Measurements from ENCODE around the gene KCNJ6. TPM values are rescaled to one million over a fixed set of nuclear protein-coding genes. Genes with fewer than 3 reads are reported as not detected.
"Not testable (repeated sequence)": the region's sequence is repeated elsewhere in the genome, so short reads cannot be mapped to it uniquely, and the experiment has no call there.

KCNJ6 gene
- polyA plus RNA-seq, 6 donors from 2014 or later: not detected

DNA sequence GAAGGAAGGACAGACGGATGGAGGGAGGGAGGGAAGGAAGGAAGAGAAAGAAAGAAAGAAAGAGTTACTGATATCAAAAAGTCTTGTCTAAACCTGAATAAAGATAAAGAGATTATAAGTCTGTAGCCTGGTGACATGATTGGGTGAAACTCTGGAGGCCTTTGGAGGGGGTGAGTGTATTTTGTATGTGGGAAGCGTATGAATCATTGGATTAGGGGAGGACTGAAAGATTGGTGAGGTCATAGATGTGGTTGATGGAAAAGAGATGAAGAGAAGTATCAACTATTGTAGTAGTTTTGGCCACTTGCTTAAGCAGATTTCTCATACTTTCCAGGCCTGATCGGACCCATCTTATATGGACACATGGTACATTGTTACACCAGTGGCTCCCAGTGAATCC lies 11.5 kb upstream of the KCNJ6 start:
- no peak for ATAC-seq (ENCODE audit: low read depth in 2 of 2)

DNA sequence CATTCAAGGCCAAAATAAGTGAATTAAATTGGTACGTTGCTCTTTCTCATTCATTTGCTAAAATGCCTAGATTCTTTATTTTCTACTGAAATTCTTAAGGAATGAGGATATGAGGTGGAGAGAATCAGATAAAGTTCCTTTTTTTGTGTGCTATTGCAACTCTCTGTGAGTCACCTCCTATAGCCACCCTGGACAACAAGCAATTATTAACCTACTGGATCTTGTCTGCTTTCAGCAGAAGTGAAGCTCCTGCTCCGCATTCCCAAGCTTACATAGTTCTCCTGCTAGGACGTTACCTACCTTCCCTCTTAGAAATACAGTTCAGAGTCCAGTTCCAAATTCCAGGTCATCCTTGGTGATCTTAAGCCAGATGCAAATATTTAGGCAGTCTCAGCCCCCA lies 4.8 kb upstream of the KCNJ6 start:
- Mint-ChIP-seq H3K27me3 (peaks cover 42 to 47% (median 46%) of the 10 kb centered on the region in 3 donors), H3K9me3 (peaks cover 0 to 5% (median 2%) of the 10 kb centered on the region in 7 donors), H3K4me3 (no peak overlapping the region), H3K4me1 (peaks cover 0 to 4% (median 0%) of the 10 kb centered on the region in 3 donors), H3K27ac (no peak overlapping the region), H3K36me3 (no peaks in the 10 kb centered on the region)
- no peak for DNase-seq
- no peak for ATAC-seq (ENCODE audit: low read depth in 2 of 2)

More for the DNA sequence above, 11.5 kb upstream of the KCNJ6 start:
- no peaks in the 10 kb centered on the region for H3K4me1 Mint-ChIP-seq
- H3K4me3 Mint-ChIP-seq: no peak overlapping the region
- no peaks in the 10 kb centered on the region for H3K36me3 Mint-ChIP-seq
- DNase-seq: no peak
- peaks cover 3 to 22% (median 7%) of the 10 kb centered on the region in 7 donors for H3K9me3 Mint-ChIP-seq
- peaks cover 18 to 25% (median 22%) of the 10 kb centered on the region in 3 donors for H3K27me3 Mint-ChIP-seq
- H3K27ac Mint-ChIP-seq: no peak overlapping the region

DNA sequence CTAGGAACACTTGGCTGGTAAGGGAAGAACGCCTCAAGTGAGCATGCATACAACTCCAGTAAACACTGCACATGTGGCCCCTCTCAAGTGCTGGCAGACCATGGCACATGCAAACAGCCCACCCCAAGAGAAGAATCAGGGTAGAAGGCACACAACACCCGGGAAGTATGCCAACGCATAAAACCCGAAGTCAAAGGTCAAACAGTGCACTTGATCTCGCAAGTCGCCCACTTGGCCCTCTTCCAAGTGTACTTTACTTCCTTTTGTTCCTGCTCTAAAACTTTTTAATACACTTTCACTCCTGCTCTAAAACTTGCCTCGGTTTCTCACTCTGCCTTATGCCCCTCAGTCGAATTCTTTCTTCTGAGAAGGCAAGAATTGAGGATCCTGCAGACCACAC lies 4.0 kb upstream of the KCNJ6 start:
- H3K4me1 Mint-ChIP-seq: peaks cover 6 to 10% (median 6%) of the 10 kb centered on the region in 3 donors

DNA sequence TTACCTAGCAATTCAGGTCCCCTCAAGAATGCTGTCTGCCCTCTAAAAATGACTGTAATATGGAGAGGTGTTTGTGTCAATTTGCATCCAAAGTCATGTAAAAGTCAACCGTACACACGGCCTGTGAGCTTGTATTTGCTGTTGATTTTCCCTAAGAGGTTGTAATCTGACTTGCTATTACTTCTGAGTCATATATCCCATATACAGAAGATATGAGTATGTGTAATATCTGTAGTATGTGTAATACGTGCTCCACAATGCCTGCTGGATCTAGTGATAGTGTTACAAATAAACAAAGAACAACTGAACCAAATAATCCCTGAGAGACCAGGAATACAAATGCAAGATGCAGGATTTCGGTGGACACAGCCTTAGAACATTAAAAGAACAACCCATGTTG lies 1.4 kb upstream of the KCNJ6 start:
- H3K27me3 Mint-ChIP-seq: peaks cover 45 to 68% (median 67%) of the 10 kb centered on the region in 3 donors
- peaks cover 0 to 12% (median 0%) of the 10 kb centered on the region in 7 donors for H3K9me3 Mint-ChIP-seq
- peaks cover 0 to 12% of the 10 kb centered on the region in 2 donors for H3K36me3 Mint-ChIP-seq
- ATAC-seq (ENCODE audit: low read depth in 2 of 2) (no peak), DNase-seq (no peak)
- no peak overlapping the region for H3K27ac Mint-ChIP-seq
- H3K4me1 Mint-ChIP-seq: peaks cover 7 to 10% (median 7%) of the 10 kb centered on the region in 3 donors
- no peak overlapping the region for H3K4me3 Mint-ChIP-seq

More for the DNA sequence above, 4.0 kb upstream of the KCNJ6 start:
- H3K36me3 Mint-ChIP-seq; ATAC-seq (ENCODE audit: low read depth in 2 of 2); H3K27ac Mint-ChIP-seq; DNase-seq; H3K9me3 Mint-ChIP-seq; H3K4me3 Mint-ChIP-seq: not testable (repeated sequence)
- H3K27me3 Mint-ChIP-seq: peaks cover 48 to 55% (median 54%) of the 10 kb centered on the region in 3 donors

DNA sequence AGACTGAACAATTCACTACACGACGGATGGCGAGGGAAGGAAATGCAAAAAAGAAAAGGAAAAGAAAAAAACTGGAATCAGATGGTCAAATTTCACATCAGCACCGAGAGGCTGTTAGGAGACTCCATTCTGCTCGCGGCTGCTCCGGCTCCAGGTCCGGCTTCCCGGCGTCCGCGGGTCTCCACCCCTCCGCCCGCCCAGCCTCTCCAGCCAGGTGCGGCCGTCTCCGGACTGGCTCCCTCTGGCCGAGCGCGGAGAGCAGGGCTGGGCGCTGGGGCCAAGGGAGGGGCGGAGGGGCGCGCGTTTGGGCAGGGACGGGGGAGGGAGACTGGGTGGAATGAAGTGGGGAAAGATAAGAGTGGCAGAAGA lies 332 bp downstream of the KCNJ6 start:
- peaks cover 52 to 66% (median 63%) of the 10 kb centered on the region in 3 donors for H3K27me3 Mint-ChIP-seq
- DNase-seq (no peak), ATAC-seq (ENCODE audit: low read depth in 2 of 2) (no peak)
- peaks cover 7 to 10% (median 7%) of the 10 kb centered on the region in 3 donors for H3K4me1 Mint-ChIP-seq
- peaks cover 0 to 12% (median 0%) of the 10 kb centered on the region in 7 donors for H3K9me3 Mint-ChIP-seq
- H3K27ac Mint-ChIP-seq: no peak overlapping the region
- peaks cover 0 to 12% of the 10 kb centered on the region in 2 donors for H3K36me3 Mint-ChIP-seq
- peak overlapping the region in 1 of 8 donors; percentile 58 for H3K4me3 Mint-ChIP-seq

DNA sequence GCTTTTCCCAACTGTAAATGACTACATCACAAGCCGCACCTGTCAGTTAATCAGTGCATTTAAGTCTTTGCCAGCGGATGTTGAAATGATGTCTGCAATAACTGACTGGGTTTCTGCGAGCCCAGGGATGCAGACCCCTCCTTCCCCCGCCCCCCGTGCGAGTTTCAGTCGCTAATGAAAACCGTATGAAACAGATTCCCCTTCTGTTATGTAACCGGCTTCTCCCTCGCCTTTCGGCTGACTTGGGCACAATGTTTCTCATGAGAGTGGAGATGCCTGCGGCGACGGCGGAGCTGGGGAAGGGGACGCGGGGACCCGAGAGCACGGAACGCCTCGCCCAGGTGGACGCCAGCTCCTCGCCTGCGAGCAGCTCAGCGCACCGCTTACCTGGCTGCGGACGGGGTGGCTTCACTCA lies 753 bp downstream of the KCNJ6 start:
- Mint-ChIP-seq H3K27ac (no peak overlapping the region), H3K36me3 (peaks cover 0 to 12% of the 10 kb centered on the region in 2 donors), H3K4me1 (peaks cover 7 to 10% (median 7%) of the 10 kb centered on the region in 3 donors), H3K4me3 (peak overlapping the region in 2 of 8 donors; percentile 11 to 58), H3K9me3 (peaks cover 0 to 12% (median 0%) of the 10 kb centered on the region in 7 donors), H3K27me3 (peaks cover 51 to 66% (median 63%) of the 10 kb centered on the region in 3 donors)
- no peak for DNase-seq
- no peak for ATAC-seq (ENCODE audit: low read depth in 2 of 2)

DNA sequence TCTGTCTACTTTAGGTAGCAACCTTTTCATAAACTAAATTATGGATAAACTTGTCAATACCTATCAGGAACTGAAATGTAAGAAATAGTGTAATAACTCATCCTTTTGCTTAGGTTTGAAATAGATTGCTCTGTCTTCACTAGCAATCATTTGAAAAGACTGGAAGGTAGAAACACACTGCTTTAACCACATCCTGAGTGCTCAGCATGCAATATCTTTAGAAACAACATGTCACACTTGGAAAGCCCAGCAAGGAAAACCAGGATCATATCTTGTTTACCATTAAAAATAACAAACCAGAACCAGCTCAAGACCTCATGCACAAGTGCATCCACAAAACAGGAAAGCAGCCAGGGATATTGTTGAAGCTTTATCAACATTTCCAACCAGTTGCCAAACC lies 3.6 kb downstream of the KCNJ6 start:
- ATAC-seq (ENCODE audit: low read depth in 2 of 2) (no peak), DNase-seq (no peak)
- Mint-ChIP-seq H3K9me3 (peaks cover 0 to 12% (median 0%) of the 10 kb centered on the region in 7 donors), H3K27me3 (peaks cover 35 to 64% (median 49%) of the 10 kb centered on the region in 3 donors), H3K4me3 (no peak overlapping the region), H3K27ac (no peak overlapping the region), H3K36me3 (peaks cover 0 to 12% of the 10 kb centered on the region in 2 donors), H3K4me1 (peaks cover 7 to 10% (median 7%) of the 10 kb centered on the region in 3 donors)

DNA sequence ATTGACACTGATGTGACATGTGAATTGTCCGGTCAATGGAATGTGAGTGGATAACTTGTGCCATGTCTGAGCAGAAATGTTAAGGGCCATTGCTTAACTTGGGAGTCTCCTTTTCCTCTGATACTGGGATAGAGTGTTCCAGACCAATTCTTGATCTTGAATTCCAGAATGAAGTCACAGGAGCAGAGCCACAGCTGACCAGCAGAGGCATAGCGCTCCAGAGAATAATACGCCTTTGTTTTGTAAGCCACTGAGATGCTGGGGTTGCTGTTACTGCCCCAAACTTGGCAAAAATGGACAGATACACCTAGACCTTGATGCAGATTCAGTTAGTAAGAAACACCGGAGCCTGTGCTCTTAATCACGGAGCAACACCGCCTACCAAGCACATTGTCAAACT lies 6.3 kb downstream of the KCNJ6 start:
- Mint-ChIP-seq H3K4me3 (no peak overlapping the region), H3K27ac (no peak overlapping the region), H3K27me3 (peaks cover 26 to 50% (median 31%) of the 10 kb centered on the region in 3 donors), H3K4me1 (no peaks in the 10 kb centered on the region), H3K9me3 (peaks cover 0 to 3% (median 0%) of the 10 kb centered on the region in 7 donors), H3K36me3 (peaks cover 0 to 2% of the 10 kb centered on the region in 2 donors)
- ATAC-seq (ENCODE audit: low read depth in 2 of 2): no peak
- DNase-seq: no peak

DNA sequence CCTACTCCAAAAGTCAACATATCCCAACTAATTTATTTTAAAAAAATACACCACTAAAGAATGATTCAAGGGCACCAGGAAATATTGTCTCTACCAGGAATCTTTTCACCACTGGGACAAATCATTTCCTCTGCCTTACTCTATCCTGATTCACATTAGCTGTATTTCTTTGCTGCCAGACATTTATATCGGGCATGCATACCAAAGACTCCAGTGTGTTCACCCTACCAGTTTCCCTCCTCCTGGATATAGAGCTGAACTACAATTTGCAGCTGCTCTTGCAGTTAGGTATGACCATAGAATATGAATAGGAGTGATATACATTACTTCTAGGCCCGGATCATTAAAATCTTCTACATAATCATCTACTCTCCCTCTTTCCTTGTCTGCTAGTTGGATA lies 7.6 kb downstream of the KCNJ6 start:
- ATAC-seq (ENCODE audit: low read depth in 2 of 2): no peak
- Mint-ChIP-seq H3K27me3 (peaks cover 25 to 40% (median 31%) of the 10 kb centered on the region in 3 donors), H3K27ac (no peak overlapping the region), H3K4me3 (no peak overlapping the region), H3K9me3 (peaks cover 0 to under 1% (median 0%) of the 10 kb centered on the region in 7 donors), H3K4me1 (no peaks in the 10 kb centered on the region), H3K36me3 (no peaks in the 10 kb centered on the region)
- DNase-seq: no peak

DNA sequence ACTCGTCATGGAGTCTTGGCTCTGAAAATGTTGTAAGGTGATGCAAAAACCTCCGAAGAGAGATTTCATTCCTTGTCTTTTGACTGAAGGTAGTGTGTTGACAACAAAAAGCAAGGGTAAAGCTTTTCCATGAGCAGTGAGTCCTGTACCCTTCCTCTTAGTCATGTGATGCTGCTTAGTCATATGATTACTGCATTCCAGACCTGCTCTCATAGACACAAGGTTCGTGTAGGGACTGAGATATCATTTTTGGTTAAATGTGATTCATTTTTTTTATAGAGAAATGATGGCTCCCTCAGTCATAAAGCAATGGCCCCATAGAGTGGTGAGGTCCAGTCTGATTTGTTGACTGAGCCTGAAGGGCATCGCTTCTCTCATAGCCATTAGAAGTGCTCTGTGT lies 9.2 kb downstream of the KCNJ6 start:
- no peak for ATAC-seq (ENCODE audit: low read depth in 2 of 2)

DNA sequence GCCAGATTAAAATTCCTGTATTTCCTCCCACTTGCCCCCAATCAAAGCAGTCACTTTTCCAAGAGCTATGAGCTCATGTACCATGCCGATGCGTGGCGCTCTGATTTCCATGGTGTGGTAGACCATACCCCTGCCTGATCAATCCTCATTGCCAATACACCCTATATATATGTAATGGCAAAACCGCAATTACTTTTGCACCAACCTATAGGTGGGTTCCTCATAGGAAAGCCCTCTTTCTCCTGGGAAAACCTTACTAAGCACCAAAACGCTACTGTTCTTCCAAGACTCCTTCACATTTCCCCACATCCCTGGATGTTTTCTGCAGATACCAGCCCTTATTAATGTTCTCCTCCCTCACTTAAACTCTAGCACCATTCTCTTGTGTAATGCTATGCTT lies 11.0 kb downstream of the KCNJ6 start:
- Mint-ChIP-seq H3K4me3 (no peak overlapping the region), H3K27me3 (peaks cover 18 to 27% (median 22%) of the 10 kb centered on the region in 3 donors), H3K9me3 (peaks cover 0 to 1% (median 0%) of the 10 kb centered on the region in 7 donors), H3K4me1 (no peaks in the 10 kb centered on the region), H3K27ac (no peak overlapping the region), H3K36me3 (no peaks in the 10 kb centered on the region)
- DNase-seq: no peak
- no peak for ATAC-seq (ENCODE audit: low read depth in 2 of 2)

More for the DNA sequence above, 9.2 kb downstream of the KCNJ6 start:
- DNase-seq: no peak
- Mint-ChIP-seq H3K9me3 (peaks cover 0 to 1% (median 0%) of the 10 kb centered on the region in 7 donors), H3K36me3 (no peaks in the 10 kb centered on the region), H3K4me3 (no peak overlapping the region), H3K27me3 (peaks cover 9 to 27% (median 22%) of the 10 kb centered on the region in 3 donors), H3K4me1 (no peaks in the 10 kb centered on the region), H3K27ac (no peak overlapping the region)

DNA sequence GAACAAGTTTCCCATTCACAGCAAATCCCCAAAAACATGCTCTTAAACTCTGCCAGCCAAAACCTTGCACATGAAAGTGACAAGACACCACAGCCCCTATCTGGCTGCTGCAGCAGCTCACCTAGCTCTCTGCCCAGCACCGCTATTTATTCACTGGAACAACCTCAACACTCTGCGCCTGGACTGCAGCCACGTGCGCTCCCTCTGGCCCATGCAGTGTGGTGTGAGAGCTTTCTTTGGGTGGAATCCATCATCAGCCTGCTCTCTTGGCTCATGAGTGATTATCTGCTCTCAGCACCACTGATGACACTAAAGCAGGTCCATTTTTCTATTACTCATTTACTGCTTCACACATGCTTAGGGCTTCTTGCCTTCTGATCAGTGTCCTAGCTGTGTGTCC lies 11.4 kb downstream of the KCNJ6 start:
- H3K9me3 Mint-ChIP-seq: peaks cover 0 to 1% (median 0%) of the 10 kb centered on the region in 7 donors
- peaks cover 22 to 28% (median 22%) of the 10 kb centered on the region in 3 donors for H3K27me3 Mint-ChIP-seq
- ATAC-seq (ENCODE audit: low read depth in 2 of 2) (no peak), DNase-seq (no peak)
- H3K4me3 Mint-ChIP-seq: no peak overlapping the region
- H3K36me3 Mint-ChIP-seq: no peaks in the 10 kb centered on the region
- H3K27ac Mint-ChIP-seq: no peak overlapping the region
- no peaks in the 10 kb centered on the region for H3K4me1 Mint-ChIP-seq

DNA sequence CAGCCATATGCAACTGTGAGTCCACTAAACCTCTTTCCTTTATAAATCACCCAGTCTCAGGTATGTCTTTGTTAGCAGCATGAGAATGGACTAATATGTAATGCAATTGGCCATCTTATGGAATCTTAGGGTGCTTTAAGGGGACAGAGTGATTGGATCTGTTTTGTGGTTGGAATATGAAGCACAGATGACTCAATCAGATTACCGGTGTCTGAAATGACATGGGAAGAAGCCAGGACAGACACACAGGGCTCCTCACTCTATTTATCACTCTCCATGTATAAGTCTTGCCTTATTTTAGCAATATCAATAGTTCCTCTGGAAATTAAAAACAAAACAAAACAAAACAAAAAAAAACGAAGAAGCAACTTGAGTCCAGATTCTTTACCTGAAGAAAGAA lies 12.9 kb downstream of the KCNJ6 start:
- Mint-ChIP-seq H3K4me3 (no peak overlapping the region), H3K27me3 (peaks cover 22 to 25% (median 25%) of the 10 kb centered on the region in 3 donors), H3K36me3 (no peaks in the 10 kb centered on the region), H3K27ac (no peak overlapping the region), H3K4me1 (no peaks in the 10 kb centered on the region), H3K9me3 (peaks cover 0 to 1% (median 0%) of the 10 kb centered on the region in 7 donors)
- no peak for DNase-seq
- ATAC-seq (ENCODE audit: low read depth in 2 of 2): no peak

DNA sequence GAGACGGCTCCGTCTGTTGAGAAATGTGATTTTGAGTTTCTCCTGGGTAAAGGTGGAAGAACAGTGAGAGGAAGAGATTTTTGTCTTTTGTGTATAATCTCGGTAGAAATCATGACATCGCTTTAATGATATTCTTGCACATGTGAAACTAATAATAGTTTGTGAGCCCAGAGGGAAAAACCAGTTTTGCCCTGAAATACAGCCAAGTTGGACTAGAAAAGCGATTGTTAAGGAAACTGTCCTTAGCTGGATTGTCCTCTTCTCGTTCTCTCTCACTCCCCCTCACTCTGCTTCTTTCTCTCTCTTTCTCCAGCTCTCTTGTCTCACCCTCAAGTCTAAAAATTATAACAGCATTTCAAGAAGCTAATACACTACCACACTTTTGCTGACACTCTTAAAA lies 17.1 kb downstream of the KCNJ6 start:
- H3K4me3 Mint-ChIP-seq: no peak overlapping the region
- no peak for DNase-seq
- no peaks in the 10 kb centered on the region for H3K36me3 Mint-ChIP-seq
- H3K27me3 Mint-ChIP-seq: peaks cover 16 to 24% (median 20%) of the 10 kb centered on the region in 3 donors
- H3K9me3 Mint-ChIP-seq: peaks cover 0 to 1% (median 0%) of the 10 kb centered on the region in 7 donors
- no peak for ATAC-seq (ENCODE audit: low read depth in 2 of 2)
- H3K4me1 Mint-ChIP-seq: no peaks in the 10 kb centered on the region
- H3K27ac Mint-ChIP-seq: peak overlapping the region in 1 of 6 donors; percentile 15

Data from naive B cell (primary cell).